GM10847 (cell line): ENCODE data around the gene CST9L.

Experiments used
- POLR2A ChIP-seq: IDR thresholded peaks from 2 replicates; pipeline ENCODE4 v1.6.1; 2011; ENCODE audit not compliant: insufficient read length; ENCODE audit errors: extremely low read depth

CST9L gene

GRCh38 chr20:23566199-23566932 lies 1.9 kb downstream of the CST9L start:
- no peak for TF ChIP-seq POLR2A

GRCh38 chr20:23565503-23566045 lies 2.7 kb downstream of the CST9L start:
- TF ChIP-seq POLR2A: no peak

- no peak for TF ChIP-seq POLR2A
Observed at GRCh38 chr20:23564927-23565326, 3.4 kb downstream of the CST9L start.

GRCh38 chr20:23562721-23563342 lies 5.5 kb downstream of the CST9L start:
- TF ChIP-seq POLR2A: no peak

- no peak for TF ChIP-seq POLR2A
Observed at GRCh38 chr20:23554401-23554800, 13.9 kb downstream of the CST9L start.

GRCh38 chr20:23551786-23552185 lies 16.5 kb downstream of the CST9L start:
- no peak for TF ChIP-seq POLR2A

GRCh38 chr20:23551383-23551782 lies 16.9 kb downstream of the CST9L start:
- TF ChIP-seq POLR2A: no peak

GRCh38 chr20:23550227-23550626 lies 18.1 kb downstream of the CST9L start:
- no peak for TF ChIP-seq POLR2A

GRCh38 chr20:23548408-23548807 lies 19.9 kb downstream of the CST9L start:
- TF ChIP-seq POLR2A: no peak

- no peak for TF ChIP-seq POLR2A
Observed at GRCh38 chr20:23547613-23548012, 20.7 kb downstream of the CST9L start.

GRCh38 chr20:23546435-23547144 lies 21.7 kb downstream of the CST9L start:
- TF ChIP-seq POLR2A: no peak

GRCh38 chr20:23544133-23544532 lies 24.2 kb downstream of the CST9L start:
- TF ChIP-seq POLR2A: no peak

GRCh38 chr20:23542801-23543200 lies 25.5 kb downstream of the CST9L start:
- TF ChIP-seq POLR2A: no peak

GRCh38 chr20:23541776-23542175 lies 26.5 kb downstream of the CST9L start:
- no peak for TF ChIP-seq POLR2A

GRCh38 chr20:23541330-23541729 lies 27.0 kb downstream of the CST9L start:
- no peak for TF ChIP-seq POLR2A

GRCh38 chr20:23540624-23541023 lies 27.7 kb downstream of the CST9L start:
- no peak for TF ChIP-seq POLR2A
